Measurements from ENCODE around the gene ABHD17A. TPM values are rescaled to one million over a fixed set of nuclear protein-coding genes. Genes with fewer than 3 reads are reported as not detected.

Gene ABHD17A
- total RNA-seq, 1 experiment from 2014 or later = 47.5 TPM

GRCh38 chr19:1861599-1862031, 23.7 kb downstream of the ABHD17A start:
- Histone ChIP-seq H4K5ac (ENCODE audit: insufficient read length, low read depth, low read length) (no peak overlapping the region), H2BK20ac (ENCODE audit: low read depth, low read length, poor library complexity, severe bottlenecking) (no peak overlapping the region), H3K27ac (ENCODE audit: insufficient read length, low read depth, low read length) (no peak overlapping the region), H2BK120ac (ENCODE audit: low read depth, low read length, poor library complexity, severe bottlenecking) (no peak overlapping the region), H3K56ac (ENCODE audit: insufficient read length, low read depth, low read length) (no peak overlapping the region), H3K27me3 (ENCODE audit: insufficient read depth, low read length) (no peaks in the 10 kb centered on the region; the same call in 1 of the 2 replicates), H3K79me2 (ENCODE audit: insufficient read depth, low read length) (peaks cover 34% of the 10 kb centered on the region; the same call in 1 of the 2 replicates), H3K9me3 (ENCODE audit: control insufficient read depth, low read depth, low read length) (no peaks in the 10 kb centered on the region), H2BK15ac (ENCODE audit: low read depth, low read length) (no peak overlapping the region), H4K20me1 (ENCODE audit: control insufficient read depth, insufficient read depth, insufficient read length) (peaks cover 3% of the 10 kb centered on the region), H2BK5ac (ENCODE audit: insufficient read length, low read length) (no peak overlapping the region), H3T11ph (ENCODE audit: low read length) (no peak overlapping the region), H3K79me1 (ENCODE audit: insufficient read depth, low read depth, low read length, poor library complexity, severe bottlenecking) (peaks cover 6% of the 10 kb centered on the region), H3K4me2 (ENCODE audit: insufficient read depth, insufficient read length, low read length) (peak overlapping the region; percentile 84), H3K23ac (ENCODE audit: insufficient read length, low read depth, low read length) (no peak overlapping the region), H4K8ac (replicated peaks; ENCODE audit: insufficient read length, low read depth, low read length) (no peak overlapping the region), H3K23me2 (ENCODE audit: insufficient read length, low read depth, low read length, poor library complexity, severe bottlenecking) (peaks cover 20% of the 10 kb centered on the region), H2BK12ac (ENCODE audit: insufficient read length, low read depth, low read length) (no peak overlapping the region), H3K9ac (ENCODE audit: extremely low read depth, insufficient read length, low read length) (no peak overlapping the region), H3K4me1 (ENCODE audit: insufficient read depth, low read length) (peaks cover 3% of the 10 kb centered on the region; the same call in 1 of the 2 replicates), H3K4ac (ENCODE audit: low read depth, low read length) (no peak overlapping the region), H3K14ac (ENCODE audit: insufficient read depth, low read length) (no peak overlapping the region; the same call in 1 of the 2 replicates), H2AK5ac (ENCODE audit: insufficient read length, low read length) (no peak overlapping the region), H4K91ac (ENCODE audit: insufficient read length, low read depth, low read length) (no peak overlapping the region), H2AFZ (ENCODE audit: low read length) (no peak overlapping the region), H3K18ac (ENCODE audit: insufficient read length, low read depth, low read length) (no peak overlapping the region)
- Mint-ChIP-seq H3K36me3 (ENCODE audit: insufficient read depth in 1 of 3, low read depth in 3 of 3) (no peaks in the 10 kb centered on the region), H3K27me3 (ENCODE audit: low read depth) (peaks cover 6% of the 10 kb centered on the region), H3K27ac (peak overlapping the region in 1 of 3 experiments; percentile 74; a peak in 1 of 7 replicates), H3K4me3 (peak overlapping the region; percentile 86 to 93), H3K9me3 (no peaks in the 10 kb centered on the region; a peak in 1 of 5 replicates), H3K4me1 (peaks cover 28 to 46% of the 10 kb centered on the region in 2 experiments)
- no CpG with 5 or more reads among the region's 23 CpGs for WGBS (ENCODE audit: extremely low coverage, insufficient read length, low lambda C conversion rate)
- no peak for TF ChIP-seq CTCF (conservative IDR thresholded peaks at IDR 0.05)
- no peak for DNase-seq
